Measurements from ENCODE around the gene SH3RF2. TPM values are rescaled to one million over a fixed set of nuclear protein-coding genes. Genes with fewer than 3 reads are reported as not detected.

SH3RF2 gene
- total RNA-seq, 3 donors from 2014 or later: 6.6 to 9.5 (median 9.4) TPM

DNA sequence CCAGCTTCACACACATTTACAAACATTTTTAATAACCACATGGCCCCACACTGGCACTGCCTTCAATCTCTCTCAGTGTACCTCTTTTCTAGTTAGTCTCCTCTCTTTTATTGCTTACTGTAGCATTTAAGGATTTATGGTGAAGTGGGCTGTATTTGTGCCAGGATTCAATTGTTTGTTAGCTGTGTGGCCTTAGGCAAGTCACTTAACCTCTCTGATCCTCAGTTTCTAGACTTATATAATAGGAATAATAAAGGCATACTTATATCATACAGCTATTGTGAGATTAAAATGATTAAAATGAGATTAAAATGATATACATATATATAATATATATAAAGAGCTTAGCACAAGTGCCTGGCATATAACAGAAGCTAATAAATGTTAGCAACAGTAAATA, 6.4 kb downstream of the SH3RF2 start:
- H3K27me3 ChIP-seq: no peaks in the 10 kb centered on the region

DNA sequence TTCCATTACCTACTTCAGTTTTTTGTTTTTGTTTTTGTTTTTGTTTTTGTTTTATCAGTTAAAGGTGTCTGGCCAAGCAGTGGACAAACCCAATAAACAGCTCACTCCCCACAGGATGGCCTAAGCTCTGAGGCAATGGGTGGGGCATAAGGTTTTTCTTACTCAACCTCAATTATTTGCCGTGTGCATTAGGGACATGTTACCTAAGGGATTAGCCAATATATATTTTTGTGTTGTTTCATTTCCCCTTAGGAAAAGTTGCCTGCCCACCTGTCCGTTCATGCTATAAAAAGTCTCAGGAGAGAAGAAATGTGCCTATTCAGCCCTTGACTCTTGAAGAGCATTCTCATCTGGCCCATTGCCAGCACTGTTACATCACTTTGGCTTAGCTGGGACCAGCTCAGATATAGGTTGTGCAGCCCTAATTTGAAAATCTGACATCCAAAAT, 7.3 kb downstream of the SH3RF2 start:
- Histone ChIP-seq H3K9me3 (no peaks in the 10 kb centered on the region), H3K36me3 (no peaks in the 10 kb centered on the region), H3K27ac (no peak overlapping the region), H3K4me3 (no peak overlapping the region), H3K27me3 (no peaks in the 10 kb centered on the region), H3K4me1 (no peaks in the 10 kb centered on the region)
- peak in 1 of 2 donors; percentile 33 for DNase-seq (ENCODE audit: low spot score in 2 of 2)
- intact Hi-C loops (cut with DNase I; ENCODE audit: low total_unique reads): no loop called here
- TF ChIP-seq POLR2A (IDR thresholded peaks at IDR 0.05): no peak
- TF ChIP-seq POLR2AphosphoS5 (IDR thresholded peaks at IDR 0.05): no peak
- TF ChIP-seq, protein P1, sequence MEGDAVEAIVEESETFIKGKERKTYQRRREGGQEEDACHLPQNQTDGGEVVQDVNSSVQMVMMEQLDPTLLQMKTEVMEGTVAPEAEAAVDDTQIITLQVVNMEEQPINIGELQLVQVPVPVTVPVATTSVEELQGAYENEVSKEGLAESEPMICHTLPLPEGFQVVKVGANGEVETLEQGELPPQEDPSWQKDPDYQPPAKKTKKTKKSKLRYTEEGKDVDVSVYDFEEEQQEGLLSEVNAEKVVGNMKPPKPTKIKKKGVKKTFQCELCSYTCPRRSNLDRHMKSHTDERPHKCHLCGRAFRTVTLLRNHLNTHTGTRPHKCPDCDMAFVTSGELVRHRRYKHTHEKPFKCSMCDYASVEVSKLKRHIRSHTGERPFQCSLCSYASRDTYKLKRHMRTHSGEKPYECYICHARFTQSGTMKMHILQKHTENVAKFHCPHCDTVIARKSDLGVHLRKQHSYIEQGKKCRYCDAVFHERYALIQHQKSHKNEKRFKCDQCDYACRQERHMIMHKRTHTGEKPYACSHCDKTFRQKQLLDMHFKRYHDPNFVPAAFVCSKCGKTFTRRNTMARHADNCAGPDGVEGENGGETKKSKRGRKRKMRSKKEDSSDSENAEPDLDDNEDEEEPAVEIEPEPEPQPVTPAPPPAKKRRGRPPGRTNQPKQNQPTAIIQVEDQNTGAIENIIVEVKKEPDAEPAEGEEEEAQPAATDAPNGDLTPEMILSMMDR (IDR thresholded peaks at IDR 0.05): no peak

More for the DNA sequence above, 6.4 kb downstream of the SH3RF2 start:
- intact Hi-C loops (cut with DNase I; ENCODE audit: low total_unique reads): no loop called here
- DNase-seq (ENCODE audit: low spot score in 2 of 2): no peak
- TF ChIP-seq, protein P1 (IDR thresholded peaks at IDR 0.05): no peak
- no peak for TF ChIP-seq POLR2AphosphoS5 (IDR thresholded peaks at IDR 0.05)
- TF ChIP-seq POLR2A (IDR thresholded peaks at IDR 0.05): no peak
- no peak overlapping the region for H3K4me3 ChIP-seq
- no peaks in the 10 kb centered on the region for H3K36me3 ChIP-seq
- H3K9me3 ChIP-seq: no peaks in the 10 kb centered on the region
- no peaks in the 10 kb centered on the region for H3K4me1 ChIP-seq
- H3K27ac ChIP-seq: no peak overlapping the region

DNA sequence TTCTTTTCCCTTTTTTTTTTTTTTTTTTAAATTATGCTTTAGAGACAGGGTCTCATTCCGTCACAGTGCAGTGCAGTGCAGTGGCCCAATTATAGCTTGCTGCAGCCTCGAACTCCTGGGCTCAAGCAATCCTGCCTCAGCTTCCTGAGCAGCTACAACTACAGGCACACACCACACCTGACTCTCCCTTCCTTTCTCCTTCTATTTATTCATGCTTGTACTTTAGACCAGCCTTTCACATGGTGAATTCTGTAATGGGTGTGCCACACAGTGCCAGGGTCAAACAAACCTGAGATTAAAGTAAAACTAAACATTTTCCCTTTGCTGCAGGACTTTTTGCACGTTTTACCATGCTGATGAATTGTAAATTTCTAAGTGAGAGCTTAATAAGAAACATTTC, 8.0 kb downstream of the SH3RF2 start:
- no peaks in the 10 kb centered on the region for H3K9me3 ChIP-seq
- H3K4me3 ChIP-seq: no peak overlapping the region
- no peaks in the 10 kb centered on the region for H3K27me3 ChIP-seq
- TF ChIP-seq POLR2AphosphoS5 (IDR thresholded peaks at IDR 0.05): no peak
- H3K27ac ChIP-seq: no peak overlapping the region
- intact Hi-C loops (cut with DNase I; ENCODE audit: low total_unique reads): no loop called here
- H3K4me1 ChIP-seq: no peaks in the 10 kb centered on the region
- no peak for DNase-seq (ENCODE audit: low spot score in 2 of 2)
- no peaks in the 10 kb centered on the region for H3K36me3 ChIP-seq

DNA sequence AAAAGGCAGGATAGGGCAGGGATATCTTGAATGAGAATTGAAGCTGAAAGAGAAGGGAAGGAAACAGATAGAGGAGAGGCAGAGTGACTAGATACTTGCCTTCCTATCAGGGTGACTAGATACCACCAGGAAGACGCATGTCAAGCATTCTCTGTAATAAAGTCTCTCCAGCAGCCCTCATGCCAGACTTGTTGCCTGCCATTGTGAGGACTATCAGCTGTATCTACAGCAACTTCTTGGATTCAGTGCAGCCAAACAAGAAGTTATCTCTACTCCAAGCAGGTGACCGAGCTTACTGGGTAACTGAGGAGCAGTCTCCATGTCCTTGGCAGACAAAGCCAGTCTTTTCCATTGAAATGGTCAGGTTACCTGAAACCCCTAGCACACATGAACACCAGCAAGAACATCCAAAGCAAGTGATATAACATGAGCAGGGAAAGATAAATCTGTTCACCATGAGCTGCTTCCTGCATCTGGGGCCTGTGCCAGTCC, 9.3 kb downstream of the SH3RF2 start:
- intact Hi-C loops (cut with DNase I; ENCODE audit: low total_unique reads): no loop called here
- DNase-seq (ENCODE audit: low spot score in 2 of 2): no peak
- Histone ChIP-seq H3K9me3 (no peaks in the 10 kb centered on the region), H3K4me3 (no peak overlapping the region), H3K27me3 (no peaks in the 10 kb centered on the region), H3K27ac (peak overlapping the region; percentile 27 to 57), H3K36me3 (no peaks in the 10 kb centered on the region), H3K4me1 (no peaks in the 10 kb centered on the region)
- TF ChIP-seq POLR2AphosphoS5 (IDR thresholded peaks at IDR 0.05) (no peak), POLR2A (IDR thresholded peaks at IDR 0.05) (no peak)
- TF ChIP-seq, protein P1 (IDR thresholded peaks at IDR 0.05): no peak

DNA sequence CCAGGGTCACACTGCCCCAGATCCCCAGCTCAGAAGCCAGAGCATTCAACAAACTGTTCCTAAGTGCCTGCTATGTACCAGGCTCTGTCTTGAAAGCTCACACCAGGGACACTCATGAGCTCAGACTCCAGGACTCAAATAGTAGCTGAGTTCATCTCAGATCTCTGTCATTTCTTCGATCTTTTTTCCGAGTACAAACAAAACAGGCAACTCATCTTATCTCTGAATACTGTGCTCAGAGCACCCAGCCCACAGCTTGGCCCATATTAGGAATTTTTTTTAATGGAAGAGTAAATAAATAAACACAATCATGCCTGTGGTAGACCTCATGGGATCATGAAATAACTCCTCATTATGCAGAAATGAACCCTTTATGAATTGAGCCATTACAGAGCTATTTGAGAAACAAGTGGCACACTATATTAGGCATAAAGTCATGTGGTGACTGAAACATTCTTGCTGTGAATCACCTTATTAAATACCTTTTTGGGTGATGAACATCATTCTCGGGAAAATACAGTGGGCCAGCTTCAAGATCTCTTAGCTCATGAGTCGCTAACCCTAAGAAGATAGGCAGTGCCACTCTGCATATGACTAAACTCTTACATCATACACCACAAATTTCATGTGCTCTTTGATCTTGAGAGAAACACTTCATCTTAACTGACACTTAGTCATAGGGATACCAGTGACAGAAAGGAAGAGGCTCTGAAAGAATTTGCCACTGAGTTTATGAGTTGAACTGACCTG, 9.9 kb downstream of the SH3RF2 start:
- H3K36me3 ChIP-seq: no peaks in the 10 kb centered on the region
- H3K4me1 ChIP-seq: no peaks in the 10 kb centered on the region
- TF ChIP-seq POLR2AphosphoS5 (IDR thresholded peaks at IDR 0.05) (no peak), POLR2A (IDR thresholded peaks at IDR 0.05) (no peak)
- TF ChIP-seq, protein P1 (IDR thresholded peaks at IDR 0.05): no peak
- intact Hi-C loops (cut with DNase I; ENCODE audit: low total_unique reads): no loop called here
- no peaks in the 10 kb centered on the region for H3K27me3 ChIP-seq
- H3K9me3 ChIP-seq: no peaks in the 10 kb centered on the region
- H3K4me3 ChIP-seq: no peak overlapping the region
- peak overlapping the region; percentile 27 to 57 for H3K27ac ChIP-seq
- DNase-seq (ENCODE audit: low spot score in 2 of 2): no peak
